ENCODE results near the gene CCDC107. TPM values are rescaled to one million over a fixed set of nuclear protein-coding genes. Genes with fewer than 3 reads are reported as not detected.
"Not testable (repeated sequence)": the region's sequence is repeated elsewhere in the genome, so short reads cannot be mapped to it uniquely, and the experiment has no call there.

The CCDC107 gene
- total RNA-seq (2014; rRNA removed; shearing (Covaris generic)) = 6.3 and 8.4 TPM in 2 replicates
- polyA plus RNA-seq (2014; cell fraction: nucleus; rRNA removed) = 5.9 and 20.4 TPM in 2 replicates

- DNase-seq (ENCODE audit: extremely low read depth, low read depth) = peak; percentile 72
These were observed at the start of gene CCDC107 for GRCh38 chr9:35658137-35658967. Gene CCDC107, plus strand, starts transcription at chr9:35658292. Its CDS starts 88 bp downstream, at chr9:35658380.

- no peak for DNase-seq (ENCODE audit: extremely low read depth, low read depth)
These were observed 48.9 kb upstream of the CCDC107 start for GRCh38 chr9:35609001-35609819.

GRCh38 chr9:35609820-35610163 lies 48.3 kb upstream of the CCDC107 start:
- no peak for DNase-seq (ENCODE audit: extremely low read depth, low read depth)

- peak; percentile 23 for DNase-seq (ENCODE audit: extremely low read depth, low read depth)
These were observed 46.8 kb upstream of the CCDC107 start for GRCh38 chr9:35611230-35611797.

GRCh38 chr9:35612066-35612465 lies 46.0 kb upstream of the CCDC107 start:
- not testable (repeated sequence) for DNase-seq (ENCODE audit: extremely low read depth, low read depth)

- DNase-seq (ENCODE audit: extremely low read depth, low read depth) = no peak
These were observed 45.2 kb upstream of the CCDC107 start for GRCh38 chr9:35612843-35613242.

GRCh38 chr9:35615981-35616680 lies 42.0 kb upstream of the CCDC107 start:
- no peak for DNase-seq (ENCODE audit: extremely low read depth, low read depth)

GRCh38 chr9:35616681-35617459 lies 41.2 kb upstream of the CCDC107 start:
- no peak for DNase-seq (ENCODE audit: extremely low read depth, low read depth)

GRCh38 chr9:35617548-35617947 lies 40.5 kb upstream of the CCDC107 start:
- no peak for DNase-seq (ENCODE audit: extremely low read depth, low read depth)

GRCh38 chr9:35618325-35618727 lies 39.8 kb upstream of the CCDC107 start, which contains the start of gene CD72:
Gene CD72, minus strand, starts transcription at chr9:35618413. Its CDS starts 110 bp downstream, at chr9:35618303.
- DNase-seq (ENCODE audit: extremely low read depth, low read depth) = no peak

GRCh38 chr9:35618854-35619799 lies 39.0 kb upstream of the CCDC107 start:
- DNase-seq (ENCODE audit: extremely low read depth, low read depth) = no peak

- no peak for DNase-seq (ENCODE audit: extremely low read depth, low read depth)
These were observed 38.3 kb upstream of the CCDC107 start for GRCh38 chr9:35619800-35620158.

- DNase-seq (ENCODE audit: extremely low read depth, low read depth) = no peak
These were observed 30.5 kb upstream of the CCDC107 start for GRCh38 chr9:35627575-35627974.

- no peak for DNase-seq (ENCODE audit: extremely low read depth, low read depth)
These were observed 29.6 kb upstream of the CCDC107 start for GRCh38 chr9:35628389-35628991.

- no peak for DNase-seq (ENCODE audit: extremely low read depth, low read depth)
These were observed 28.5 kb upstream of the CCDC107 start for GRCh38 chr9:35629597-35629996.

- no peak for DNase-seq (ENCODE audit: extremely low read depth, low read depth)
These were observed 22.4 kb upstream of the CCDC107 start for GRCh38 chr9:35635730-35636129.

GRCh38 chr9:35636135-35636876 lies 21.8 kb upstream of the CCDC107 start:
- DNase-seq (ENCODE audit: extremely low read depth, low read depth) = no peak

- DNase-seq (ENCODE audit: extremely low read depth, low read depth) = not testable (repeated sequence)
These were observed 21.2 kb upstream of the CCDC107 start for GRCh38 chr9:35636877-35637246.

Data from NCI-H460 (cell line).